Activated naive CD4-positive, alpha-beta T cell treated with anti-CD3 and anti-CD28 coated beads, Interleukin-2, amount 50 U/mL, for 16 hours (primary cell): ENCODE measurements around the gene HIGD1A.

ENCODE experiments used
- DNase-seq: peaks from one replicate; pipeline ENCODE4 v3.0.0-alpha.2; 2020

HIGD1A gene

GRCh38 chr3:42733501-42734262, 70.6 kb downstream of the HIGD1A start:
- no peak for DNase-seq
